Measurements from ENCODE around the gene ZBTB11. TPM values are rescaled to one million over a fixed set of nuclear protein-coding genes. Genes with fewer than 3 reads are reported as not detected.
"Not testable (repeated sequence)": the region's sequence is repeated elsewhere in the genome, so short reads cannot be mapped to it uniquely, and the experiment has no call there.

Gene ZBTB11
- total and polyA plus RNA-seq, 10 of the 15 experiments (the other 5 are each of a cell fraction or from before 2014, with no cell fraction given) = 3.5 to 25.7 (median 18.0) TPM

DNA sequence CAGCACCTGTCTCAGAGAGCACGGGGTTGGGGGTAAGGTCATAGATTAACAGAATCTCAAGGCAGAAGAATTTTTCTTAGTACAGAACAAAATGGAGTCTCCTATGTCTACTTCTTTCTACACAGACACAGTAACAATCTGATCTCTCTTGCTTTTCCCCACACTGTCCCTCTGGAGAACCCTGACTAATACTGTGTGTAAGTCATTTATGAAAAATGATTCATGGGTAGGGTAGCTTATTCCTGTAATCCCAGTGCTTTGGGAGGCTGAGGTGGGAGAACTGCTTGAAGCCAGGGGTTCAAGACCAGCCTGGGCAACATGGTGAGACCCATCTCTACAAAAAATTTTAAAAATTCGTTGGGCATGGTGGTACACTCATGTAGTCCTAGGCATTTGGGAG, 27.7 kb upstream of the ZBTB11 start:
- SMC1A ChIA-PET (ENCODE audit: uncharacterized antibody, unreplicated experiment); H2AFZ ChIP-seq (ENCODE audit: control insufficient read depth, low read depth, low read length); H3K9ac ChIP-seq (ENCODE audit: control insufficient read depth, insufficient read depth, low read length); BruUV-seq (replicated peaks); H3K27ac ChIP-seq (ENCODE audit: control insufficient read depth, insufficient read depth); RAD21 ChIA-PET (ENCODE audit: unreplicated experiment); in situ Hi-C loops (cut with MboI); ATAC-seq; H3K27me3 ChIP-seq (replicated peaks in 1 of 2; ENCODE audit: control insufficient read depth in 2 of 2, insufficient read depth in 2 of 2, low read length in 1 of 2); H3K9me3 ChIP-seq (replicated peaks; ENCODE audit: control insufficient read depth, insufficient read depth, low read length); FAIRE-seq; H3K36me3 ChIP-seq (ENCODE audit: control insufficient read depth in 2 of 2, insufficient read depth in 2 of 2, low read length in 1 of 2); H3K4me3 ChIP-seq; POLR2A ChIA-PET; DNase-seq (ENCODE audit: low read depth, low spot score); H3K79me2 ChIP-seq (ENCODE audit: control insufficient read depth, insufficient read depth, low read length); H4K20me1 ChIP-seq (ENCODE audit: control insufficient read depth, insufficient read depth); H3K4me2 ChIP-seq (ENCODE audit: control insufficient read depth, insufficient read depth): not testable (repeated sequence)
- intact Hi-C loops (cut with micrococcal nuclease; ENCODE audit: unreplicated experiment) = loop anchor here (5.0 kb wide), 1 partner anchor 73 kb away; the partner anchor contains the start of gene NXPE3
- CTCF ChIA-PET = interaction anchor here (1.0 to 1.9 kb wide), 2 partner anchors 10 to 98 kb away, joined by 4 to 9 read pairs; no protein-coding TSS in a partner anchor
- peaks cover 13% of the 10 kb centered on the region for H3K4me1 ChIP-seq (ENCODE audit: control insufficient read depth, insufficient read depth, low read length)
- 0% methylated on average over 1 of the region's 2 CpGs for WGBS (ENCODE audit: insufficient coverage, insufficient replicate concordance, low lambda C conversion rate, missing lambda C conversion rate)

GRCh38 chr3:101703169-101703568, 26.2 kb upstream of the ZBTB11 start:
- DNase-seq (ENCODE audit: low read depth, low spot score) (no peak), ATAC-seq (no peak), FAIRE-seq (no peak)
- H3K27ac ChIP-seq (ENCODE audit: control insufficient read depth, insufficient read depth) = no peak overlapping the region
- SMC1A ChIA-PET (ENCODE audit: uncharacterized antibody, unreplicated experiment) = no interaction called here
- intact Hi-C loops (cut with micrococcal nuclease; ENCODE audit: unreplicated experiment) (loop anchor here (5.0 kb wide), 1 partner anchor 74 kb away; the partner anchor contains the start of gene NXPE3), in situ Hi-C loops (cut with MboI) (no loop called here)
- H3K27me3 ChIP-seq (replicated peaks in 1 of 2; ENCODE audit: control insufficient read depth in 2 of 2, insufficient read depth in 2 of 2, low read length in 1 of 2) = no peaks in the 10 kb centered on the region
- no peaks in the 10 kb centered on the region for H4K20me1 ChIP-seq (ENCODE audit: control insufficient read depth, insufficient read depth)
- H3K4me1 ChIP-seq (ENCODE audit: control insufficient read depth, insufficient read depth, low read length) = peaks cover 13% of the 10 kb centered on the region
- no TSS peak for BruUV-seq (replicated peaks)
- POLR2A ChIA-PET = no interaction called here
- H3K9ac ChIP-seq (ENCODE audit: control insufficient read depth, insufficient read depth, low read length) = no peak overlapping the region
- no peaks in the 10 kb centered on the region for H3K36me3 ChIP-seq (ENCODE audit: control insufficient read depth in 2 of 2, insufficient read depth in 2 of 2, low read length in 1 of 2)
- WGBS (ENCODE audit: insufficient coverage, insufficient replicate concordance, low lambda C conversion rate, missing lambda C conversion rate) = 88% methylated on average over 2 of the region's 2 CpGs
- H3K79me2 ChIP-seq (ENCODE audit: control insufficient read depth, insufficient read depth, low read length) = no peaks in the 10 kb centered on the region
- H3K9me3 ChIP-seq (replicated peaks; ENCODE audit: control insufficient read depth, insufficient read depth, low read length) = no peaks in the 10 kb centered on the region
- TF ChIP-seq RB1 (IDR thresholded peaks at IDR 0.05; ENCODE audit: borderline replicate concordance) (no peak), CREM (IDR thresholded peaks at IDR 0.05; ENCODE audit: low read depth) (no peak), MEF2A (IDR thresholded peaks at IDR 0.05; ENCODE audit: insufficient read depth, low read depth, low read length) (no peak)
- no peak overlapping the region for H2AFZ ChIP-seq (ENCODE audit: control insufficient read depth, low read depth, low read length)
- no peak overlapping the region for H3K4me2 ChIP-seq (ENCODE audit: control insufficient read depth, insufficient read depth)
- RAD21 ChIA-PET (ENCODE audit: unreplicated experiment) = no interaction called here
- no peak overlapping the region for H3K4me3 ChIP-seq
- CTCF ChIA-PET = no interaction called here
